DLD1 (cell line): ENCODE measurements around the gene PARD6G.
"Not testable (repeated sequence)": the region's sequence is repeated elsewhere in the genome, so short reads cannot be mapped to it uniquely, and the experiment has no call there.

Experiments used
- in situ Hi-C: cut with HindIII; loops from 2 replicates; pipeline ENCODE4 v1.10.0; 2017; ENCODE audit warnings: low sequenced_read_pairs

Gene PARD6G

DNA sequence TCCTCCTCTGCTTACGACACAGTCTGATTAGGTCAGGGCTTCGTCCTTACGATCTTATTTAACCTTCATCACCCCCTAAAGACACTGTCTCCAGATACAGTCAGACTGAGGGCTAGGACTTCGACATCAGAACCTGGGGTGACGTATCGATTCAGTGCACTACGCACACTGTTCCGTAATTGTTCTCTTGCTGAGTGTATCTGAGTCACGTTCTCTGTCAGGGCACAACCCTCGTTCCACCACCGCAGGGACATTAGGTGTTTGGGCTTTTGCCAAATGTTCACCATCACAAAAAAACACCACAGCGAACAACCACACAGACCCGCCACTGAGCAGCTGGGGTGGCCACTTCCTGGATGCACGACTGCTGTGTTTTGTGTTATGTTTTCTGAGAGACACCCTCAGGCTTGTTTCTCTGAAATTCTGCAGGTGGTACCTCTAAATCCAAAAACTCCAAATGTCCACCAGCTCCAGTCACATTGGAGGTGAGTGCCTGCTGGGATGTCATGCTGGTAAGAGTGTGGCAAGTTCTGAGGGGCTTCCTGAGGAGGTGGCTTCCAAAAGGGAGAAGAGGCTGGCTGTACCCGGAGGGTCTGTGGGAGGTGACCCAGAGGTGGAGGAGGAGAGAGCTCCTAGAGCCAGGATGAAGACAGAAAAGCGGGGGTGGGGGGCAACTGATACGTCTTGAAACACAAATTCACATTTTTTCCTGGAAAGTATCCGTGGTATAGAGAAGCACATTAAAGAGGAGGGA, 71.7 kb downstream of the PARD6G start:
- in situ Hi-C loops: no loop called here

DNA sequence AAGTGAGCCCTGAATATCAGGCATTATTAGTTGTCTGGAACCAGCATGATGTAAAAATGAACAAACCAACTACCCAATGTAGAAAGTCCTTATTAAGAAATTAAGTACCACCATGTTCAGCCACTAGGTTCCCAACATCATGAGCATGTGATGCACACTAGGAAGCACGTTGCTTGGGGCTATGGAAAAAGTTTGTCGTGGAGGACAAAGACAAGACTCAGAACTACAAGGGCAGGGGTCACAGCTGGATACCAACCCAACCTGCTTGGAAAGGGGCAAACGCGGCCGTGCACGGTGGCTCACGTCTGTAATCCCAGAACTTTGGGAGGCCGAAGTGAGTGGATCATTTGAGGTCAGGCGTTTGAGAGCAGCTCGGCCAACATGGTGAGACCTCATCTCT, 74.3 kb downstream of the PARD6G start:
- in situ Hi-C loops: no loop called here

DNA sequence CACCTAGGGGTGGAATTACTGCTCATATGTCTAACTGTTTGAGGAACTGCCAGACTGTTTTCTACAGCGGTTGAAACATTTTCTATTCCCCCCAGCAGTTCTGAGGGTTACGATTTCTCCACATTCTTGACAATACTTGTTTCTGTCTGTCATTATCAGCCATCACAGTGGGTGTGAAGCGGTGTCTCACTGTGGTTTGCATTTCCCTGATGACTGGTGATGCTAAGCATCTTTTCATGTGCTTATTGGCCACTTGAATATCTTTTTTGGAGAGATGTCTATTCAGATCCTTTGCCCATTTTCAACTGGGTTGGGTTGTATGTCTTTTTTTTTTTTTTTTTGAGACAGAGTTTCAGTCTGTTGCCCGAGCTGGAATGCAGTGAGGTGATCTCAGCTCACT, 75.3 kb downstream of the PARD6G start:
- in situ Hi-C loops: no loop called here

DNA sequence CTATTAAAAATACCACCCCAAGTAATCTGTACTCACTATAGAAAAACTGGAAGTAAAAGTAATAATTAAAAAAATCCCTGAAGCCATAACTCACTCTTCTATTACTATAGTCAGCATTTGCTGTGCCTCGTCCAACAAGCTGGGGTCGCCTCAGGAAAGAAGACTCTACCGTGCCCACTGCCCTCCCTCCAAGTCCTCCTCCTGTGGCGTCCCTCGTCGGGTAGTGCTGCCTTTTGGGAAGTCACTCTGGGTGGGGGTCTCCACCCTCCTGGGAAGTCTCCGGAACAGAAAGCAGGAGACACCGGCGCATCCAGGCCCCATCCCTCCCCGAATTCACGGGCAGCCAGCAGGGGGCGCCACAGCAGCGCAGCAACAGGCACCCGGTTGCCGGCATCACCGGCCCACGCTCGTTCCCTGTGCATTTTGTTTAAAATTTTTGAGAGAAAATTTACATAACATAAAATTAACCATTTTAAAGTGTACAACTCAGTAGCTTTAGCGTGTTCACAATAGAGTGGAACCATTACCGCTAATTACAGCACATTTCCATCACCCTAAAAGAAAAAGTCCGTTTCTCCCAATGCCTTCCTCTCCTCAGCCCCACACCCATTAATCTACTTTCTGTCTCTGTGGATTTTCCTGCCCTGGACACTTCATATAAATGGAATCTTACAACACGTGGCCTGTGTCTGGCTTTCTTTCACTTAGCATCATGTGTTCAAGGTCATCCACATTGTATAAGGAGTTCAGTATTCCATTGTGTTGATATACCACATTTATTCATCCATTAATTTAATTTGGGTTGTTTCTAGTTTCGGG, 76.1 kb downstream of the PARD6G start:
- in situ Hi-C loops: no loop called here

DNA sequence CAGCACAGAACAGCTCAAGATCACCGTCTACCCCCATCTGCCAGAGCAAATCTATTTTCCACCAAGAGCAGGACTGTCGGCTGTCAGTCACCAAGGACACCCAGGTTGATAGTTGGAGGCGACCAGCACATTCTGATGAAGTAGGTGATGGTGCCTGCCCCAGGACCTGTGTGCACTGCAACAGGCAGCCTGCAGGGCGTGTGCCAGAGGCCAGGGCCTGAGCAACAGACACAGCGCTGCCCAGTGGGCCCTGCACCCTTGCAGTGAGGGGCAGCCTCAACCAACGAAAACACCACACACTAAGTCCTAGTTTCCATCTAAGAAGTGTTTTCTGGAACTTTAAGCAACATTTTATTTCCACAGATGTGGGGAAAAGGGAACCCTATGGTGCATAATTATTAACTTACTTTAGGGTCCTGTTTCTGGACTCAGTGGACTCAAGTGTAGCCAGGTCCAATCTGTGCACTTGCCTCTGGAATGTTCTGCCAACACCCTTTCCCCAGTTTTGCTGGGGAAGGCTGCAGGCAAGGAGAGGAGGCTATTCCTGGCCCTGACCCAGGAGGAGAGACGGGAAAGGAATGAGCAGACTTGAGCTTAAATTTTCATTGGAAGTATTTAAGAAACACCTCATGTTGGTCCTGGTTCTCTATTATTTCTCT, 76.8 kb downstream of the PARD6G start:
- in situ Hi-C loops: no loop called here

DNA sequence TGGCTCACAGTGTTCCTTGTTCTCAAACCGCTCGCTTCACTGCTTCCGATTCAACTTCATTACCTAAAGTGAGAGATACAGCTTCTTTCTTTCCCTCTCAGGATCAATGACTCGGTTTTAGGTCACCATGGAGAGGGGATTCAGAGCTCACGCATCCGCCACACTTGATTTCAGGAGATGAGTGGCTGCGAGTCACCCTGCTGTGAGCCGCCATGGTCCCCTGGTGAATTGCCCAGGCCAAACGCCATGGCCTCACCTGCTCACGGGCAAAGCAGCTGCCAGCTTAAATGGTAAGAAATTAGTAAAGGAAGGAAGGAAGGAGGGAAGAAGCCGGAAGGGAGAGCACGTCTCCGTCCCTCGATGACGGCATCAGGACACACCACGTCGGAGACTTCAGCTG, 77.7 kb downstream of the PARD6G start:
- in situ Hi-C loops: no loop called here

DNA sequence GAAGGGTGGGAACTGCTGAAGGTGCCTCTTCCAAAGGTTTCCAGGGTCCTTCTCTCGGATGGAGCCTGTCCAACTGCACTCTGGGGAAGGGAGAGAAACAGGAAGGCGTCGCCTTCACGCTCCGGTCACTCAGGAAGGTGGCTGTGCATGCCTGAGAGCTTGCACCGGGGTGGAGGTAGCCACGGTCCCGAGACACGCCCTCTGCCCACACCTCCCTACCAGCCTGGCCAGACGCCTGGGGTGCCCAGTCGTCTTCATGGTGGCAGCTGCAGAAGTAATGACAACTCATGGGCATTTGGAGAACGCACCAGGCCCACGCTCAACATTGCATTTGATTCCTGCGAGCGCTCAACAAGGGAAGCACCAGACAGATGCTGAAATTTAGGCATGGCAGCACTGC, 78.3 kb downstream of the PARD6G start:
- in situ Hi-C loops: no loop called here

DNA sequence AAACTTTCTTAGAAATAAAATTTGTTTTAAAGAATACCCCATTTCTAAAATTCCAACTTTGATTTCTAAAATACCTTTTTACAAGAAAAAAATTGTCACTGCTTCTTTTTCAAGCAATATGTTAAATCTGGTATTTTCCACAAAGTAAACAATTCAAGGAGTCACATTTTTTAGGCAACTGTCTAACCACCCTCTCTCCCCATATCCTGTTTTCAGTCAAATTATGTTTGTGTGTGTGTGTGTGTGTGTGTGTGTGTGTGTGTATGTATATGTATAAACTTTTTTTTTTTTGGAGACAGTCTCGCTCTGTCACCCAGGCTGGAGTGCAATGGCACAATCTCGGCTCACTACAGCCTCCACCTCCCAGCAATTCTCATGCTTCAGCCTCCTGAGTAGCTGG, 79.0 kb downstream of the PARD6G start:
- in situ Hi-C loops: no loop called here

DNA sequence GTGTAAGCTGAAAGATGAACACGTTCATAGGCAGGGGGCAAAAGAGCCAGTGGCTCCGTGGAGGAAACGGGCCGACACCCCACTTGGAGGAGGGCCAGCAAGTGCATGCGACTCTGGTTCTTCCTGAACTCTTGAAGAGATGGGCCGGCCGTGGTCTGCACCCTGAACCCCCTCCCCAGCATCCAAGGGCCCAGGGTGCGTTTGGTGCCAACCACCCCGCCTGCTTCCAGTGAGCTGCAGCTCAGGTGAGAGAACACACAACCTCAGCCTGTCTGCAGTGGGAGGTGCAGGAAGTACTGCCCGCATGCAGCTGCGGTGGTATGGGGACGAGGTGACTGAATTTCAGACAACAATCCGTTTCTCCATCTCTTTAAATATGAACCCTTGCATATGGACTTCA, 79.4 kb downstream of the PARD6G start:
- in situ Hi-C loops: no loop called here

DNA sequence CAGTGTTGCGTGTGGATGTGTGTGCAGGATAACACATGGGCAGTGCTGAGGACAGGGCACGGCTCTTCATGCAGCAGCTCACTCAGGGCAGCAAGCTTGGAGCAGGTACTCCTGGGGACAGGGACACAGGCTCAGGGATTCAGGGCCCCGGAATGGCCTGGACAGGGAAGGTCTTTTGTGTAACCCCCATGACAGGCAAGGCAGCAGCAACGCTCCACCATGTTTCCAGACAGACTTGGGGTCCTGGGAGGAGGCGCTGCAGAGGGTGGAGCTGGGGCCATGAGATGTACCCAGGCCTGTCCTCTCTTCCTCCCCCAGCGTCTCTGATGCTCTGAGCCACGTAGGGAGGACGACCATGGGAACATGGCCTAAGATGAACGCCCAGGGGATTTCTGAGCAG, 80.0 kb downstream of the PARD6G start:
- in situ Hi-C loops: no loop called here

DNA sequence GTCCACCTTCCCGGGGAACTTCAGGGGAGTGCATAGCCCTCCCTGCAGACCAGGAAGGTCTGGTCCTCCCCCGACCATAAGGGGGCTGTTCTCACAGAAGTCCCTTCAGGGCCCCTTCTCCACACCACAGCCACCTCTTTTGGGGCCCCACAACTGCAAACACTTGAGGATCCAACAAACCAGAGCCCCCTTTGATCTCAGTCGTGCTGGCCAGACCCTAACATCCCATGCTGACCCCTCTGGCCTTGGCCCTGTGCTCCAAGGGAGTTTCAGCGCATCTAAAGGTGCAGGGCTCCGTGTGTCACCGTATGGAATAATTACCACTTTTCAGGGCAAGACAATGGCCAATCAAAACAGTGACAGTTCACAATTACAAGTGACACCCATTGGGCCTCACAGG, 80.6 kb downstream of the PARD6G start:
- in situ Hi-C loops: no loop called here

DNA sequence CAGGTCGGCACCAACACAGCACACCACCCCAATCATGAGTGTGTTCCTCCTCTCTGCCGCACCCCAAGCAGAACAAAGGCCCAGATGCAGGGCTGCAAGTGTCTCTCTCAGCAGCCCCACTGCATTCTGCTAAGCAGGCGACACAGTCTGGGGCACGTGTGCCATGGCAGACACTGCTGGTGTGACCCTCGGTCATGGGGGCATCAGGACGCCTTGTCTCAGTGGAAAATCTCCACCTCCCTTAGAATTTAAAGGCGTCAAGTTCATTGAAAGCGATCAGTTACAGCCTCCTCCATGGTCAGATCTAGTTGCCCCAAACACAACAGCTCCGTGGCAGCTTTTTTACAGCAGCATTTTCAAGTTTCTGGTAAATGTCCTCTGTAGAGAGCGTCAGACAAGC, 81.1 kb downstream of the PARD6G start:
- in situ Hi-C loops: no loop called here

DNA sequence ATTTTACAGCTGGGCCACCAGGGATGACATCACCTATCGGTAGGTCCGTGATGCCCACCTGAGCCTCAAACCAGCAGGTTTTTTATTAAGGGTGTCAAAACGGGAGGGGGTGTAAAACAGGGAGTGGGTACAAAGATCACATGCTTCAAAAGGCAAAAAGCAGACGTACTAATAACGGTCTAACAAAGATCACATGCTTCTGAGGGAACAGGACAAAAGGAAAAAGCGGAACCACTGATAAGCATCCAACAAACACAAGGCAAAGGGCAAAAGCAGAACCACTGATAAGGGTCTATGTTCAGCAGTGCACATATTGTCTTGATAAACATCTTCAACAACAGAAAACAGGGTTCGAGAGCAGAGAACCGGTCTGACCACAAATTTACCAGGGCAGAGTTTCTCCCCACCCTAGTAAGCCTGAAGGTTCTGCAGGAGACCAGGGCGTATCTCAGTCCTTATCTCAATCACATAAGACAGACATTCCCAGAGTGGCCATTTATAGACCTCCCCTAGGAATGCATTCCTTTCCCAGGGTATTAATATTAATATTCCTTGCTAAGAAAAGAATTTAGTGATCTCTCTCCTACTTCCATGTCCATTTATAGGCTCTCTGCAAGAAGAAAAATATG, 82.5 kb downstream of the PARD6G start:
- in situ Hi-C loops: not testable (repeated sequence)

DNA sequence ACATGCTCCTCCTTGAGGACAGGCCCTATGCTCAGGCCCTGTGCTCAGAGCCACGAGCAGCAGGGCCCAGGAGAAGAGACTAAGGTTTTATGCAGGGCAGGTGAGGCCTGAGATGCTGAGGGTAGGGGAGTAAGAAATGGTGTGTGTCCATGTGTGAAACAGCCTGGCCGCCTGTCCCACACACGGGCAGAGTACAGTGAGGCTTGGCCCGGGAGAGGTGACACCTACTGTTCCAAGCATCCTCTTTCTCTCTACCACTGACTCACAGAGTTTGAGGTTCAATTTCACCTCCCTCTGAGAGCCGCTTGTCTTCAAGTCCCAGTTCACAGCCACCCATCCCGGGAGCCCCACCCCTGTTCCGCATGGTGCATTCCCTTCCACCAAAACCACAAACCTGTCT, 84.1 kb downstream of the PARD6G start:
- in situ Hi-C loops: no loop called here

DNA sequence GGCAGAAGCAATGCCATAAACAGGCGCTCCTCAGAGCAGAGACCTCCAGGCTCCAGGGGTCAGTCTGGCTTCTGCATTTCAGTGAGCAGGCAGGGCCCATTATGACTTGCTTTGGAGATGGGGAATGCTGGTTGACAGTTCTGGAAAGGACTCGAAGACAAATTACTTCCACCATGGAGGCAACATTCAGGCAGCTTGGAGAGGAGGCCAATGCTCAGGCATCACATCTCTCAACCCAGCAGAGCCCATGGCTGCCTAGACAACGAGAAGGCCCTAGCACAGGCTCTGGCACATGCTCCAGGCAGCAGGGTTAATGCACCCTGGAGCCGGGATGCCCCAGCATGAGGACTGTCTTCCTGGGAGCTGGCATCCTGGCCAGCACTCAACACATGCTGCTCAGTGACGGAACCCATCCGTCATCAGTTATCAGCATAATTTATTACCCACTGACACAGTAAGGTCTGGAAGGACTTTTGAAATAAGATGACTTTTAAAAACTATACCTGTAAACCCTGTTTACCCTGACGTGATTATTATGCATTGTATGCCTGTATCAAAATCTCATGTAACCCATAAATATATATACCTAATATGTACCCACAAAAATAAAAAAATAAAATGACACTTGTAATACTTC, 85.4 kb downstream of the PARD6G start:
- in situ Hi-C loops: no loop called here

DNA sequence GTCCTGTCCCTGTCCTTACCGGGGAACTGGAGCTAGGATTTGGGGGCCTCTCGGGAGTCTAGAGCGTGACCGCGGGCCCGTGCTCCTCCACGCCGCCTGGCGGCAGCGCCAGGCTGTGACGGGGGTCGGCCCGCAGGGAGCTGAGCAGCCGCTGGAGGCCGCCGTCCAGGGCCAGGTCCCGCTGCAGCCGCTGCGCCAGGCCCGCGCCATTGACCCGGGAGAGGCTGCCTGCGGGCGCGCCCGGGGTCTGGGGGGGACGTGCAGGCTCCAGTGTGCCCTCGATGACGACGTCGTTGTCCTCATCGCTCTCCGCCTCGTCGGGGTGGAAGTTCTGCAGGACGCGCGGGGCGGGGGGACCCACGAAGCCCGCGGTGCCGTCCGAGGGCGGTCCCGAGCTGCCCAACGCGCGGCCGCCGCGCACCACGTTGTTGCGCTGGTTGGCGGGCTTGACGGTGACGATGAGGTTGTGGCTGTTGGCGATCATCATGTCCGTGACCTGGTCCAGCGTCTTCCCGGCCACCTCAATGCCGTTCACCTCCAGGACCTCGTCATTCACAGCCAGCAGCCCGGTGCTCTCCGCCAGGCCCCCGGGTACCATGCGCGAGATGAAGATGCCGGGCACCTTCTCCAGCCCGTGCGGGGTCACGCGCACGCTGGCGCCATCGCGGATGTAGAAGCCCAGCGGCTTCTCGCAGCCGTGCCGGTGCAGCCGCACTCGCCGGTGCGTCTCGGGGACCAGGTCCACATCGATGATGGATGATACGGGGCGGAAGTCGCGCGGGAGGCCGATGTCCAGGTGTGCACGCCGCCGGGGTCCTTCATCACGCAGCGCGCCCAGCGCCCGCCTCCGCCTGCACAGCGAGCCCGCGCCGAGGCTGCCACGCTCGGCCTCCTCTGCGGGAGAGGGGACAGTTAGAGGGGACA, 87.3 kb downstream of the PARD6G start:
- in situ Hi-C loops: no loop called here

DNA sequence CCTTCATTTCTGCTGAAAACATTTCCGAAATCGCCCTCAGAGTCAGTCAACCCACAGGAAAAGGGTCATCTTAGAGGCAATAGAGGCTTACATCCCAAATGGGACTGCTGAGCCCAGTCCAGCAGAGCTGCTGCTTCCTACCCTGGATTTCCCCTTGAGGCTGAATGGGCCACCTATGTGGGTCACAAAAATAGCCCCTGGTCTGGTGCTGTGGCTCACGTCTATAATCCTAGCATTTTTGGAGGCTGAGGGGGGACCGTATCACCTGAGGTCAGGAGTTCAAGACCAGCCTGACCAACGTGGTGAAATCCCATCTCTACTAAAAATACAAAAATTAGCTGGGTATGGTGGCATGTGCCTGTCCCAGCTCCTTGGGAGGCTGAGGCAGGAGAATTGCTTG, 88.9 kb downstream of the PARD6G start:
- in situ Hi-C loops: no loop called here

DNA sequence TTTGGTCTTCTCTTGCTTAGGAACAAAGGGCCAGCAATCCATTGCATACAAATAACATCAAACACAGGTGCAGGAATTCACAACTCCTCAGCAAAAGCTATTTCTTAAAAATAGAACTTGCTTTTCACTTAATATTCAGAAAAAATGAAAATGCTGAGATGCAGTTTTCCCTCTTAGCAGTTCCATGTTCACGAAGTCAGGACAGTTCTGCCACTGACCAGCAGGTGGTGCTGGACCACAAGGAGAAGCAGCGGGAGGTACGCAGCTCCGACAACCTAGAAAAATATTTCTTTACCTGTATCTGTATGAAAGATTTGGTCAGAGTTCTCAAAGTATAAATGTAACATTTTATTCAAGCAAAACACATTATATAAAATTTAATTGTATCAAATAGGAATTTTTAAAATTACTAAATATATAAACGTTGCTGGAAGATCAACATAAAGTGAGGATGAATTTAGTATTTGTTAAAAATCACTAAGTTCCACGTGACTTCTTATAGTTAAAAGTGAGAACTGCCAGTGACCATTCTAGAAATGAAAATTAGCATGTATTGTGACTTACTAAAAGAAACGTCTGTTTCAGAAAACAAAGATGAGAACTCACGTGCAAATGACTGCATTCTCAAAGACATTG, 89.5 kb downstream of the PARD6G start:
- in situ Hi-C loops: no loop called here

DNA sequence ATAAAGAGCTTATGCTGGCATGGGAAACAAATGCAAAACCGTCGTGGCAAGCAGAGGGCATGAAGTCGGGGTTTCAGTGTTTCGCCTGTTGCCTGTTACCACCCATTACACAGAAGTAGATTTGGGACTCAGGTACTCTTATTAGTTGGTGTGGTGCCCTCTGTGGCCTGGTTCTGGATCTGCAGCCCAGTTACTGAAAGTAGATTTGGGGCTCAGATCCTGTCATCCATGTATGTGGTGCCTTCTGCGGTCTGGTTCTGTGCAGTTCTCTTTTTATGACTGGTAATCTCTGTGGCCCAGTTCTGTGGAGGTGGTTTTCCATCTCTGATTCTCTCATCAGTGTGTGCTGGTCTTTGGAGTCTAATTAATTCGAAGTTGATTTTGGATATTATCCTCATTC, 93.0 kb downstream of the PARD6G start:
- in situ Hi-C loops: no loop called here
